OCI-LY1 (cell line): ENCODE measurements around the gene TST.

Experiments
- CTCF ChIP-seq: fragments of 200-600 bp; sonication (generic), shearing (Covaris generic); IDR thresholded peaks from 2 replicates; pipeline ENCODE4 v1.5.1; 2017; ENCODE audit warnings: mild to moderate bottlenecking, antibody characterized with exemption, low read length, moderate library complexity, mixed read lengths
- EZH2 ChIP-seq: fragments of 200-600 bp; sonication (generic), shearing (Covaris generic); IDR thresholded peaks from 2 replicates; pipeline ENCODE4 v1.8.0; 2017; ENCODE audit warnings: borderline replicate concordance, mixed run types, mild to moderate bottlenecking, antibody characterized with exemption, low read length, moderate library complexity, mixed read lengths

DNA sequence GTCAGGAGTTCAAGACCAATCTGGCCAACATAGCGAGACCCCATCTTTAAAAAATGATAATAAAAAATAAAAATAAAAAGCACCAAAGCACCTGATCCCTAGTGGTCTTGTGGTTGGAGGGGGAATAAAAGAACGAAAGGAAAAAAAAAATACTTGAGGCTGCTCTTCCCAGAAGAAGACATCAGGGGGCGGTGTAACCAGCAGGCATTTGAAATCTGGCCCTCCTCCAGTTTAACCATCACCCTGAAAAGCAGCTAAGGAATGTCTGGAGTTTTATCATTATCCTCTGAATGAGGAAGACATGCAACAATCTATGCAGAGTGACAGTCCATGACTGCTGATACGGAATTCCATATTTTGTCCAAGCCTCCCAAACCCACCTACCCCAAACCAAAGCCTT is 26.7 kb upstream of the TST start:
- TF ChIP-seq EZH2 (no peak), CTCF (peak; percentile 60)
